ENCODE data around the gene POU2F2.

DNA sequence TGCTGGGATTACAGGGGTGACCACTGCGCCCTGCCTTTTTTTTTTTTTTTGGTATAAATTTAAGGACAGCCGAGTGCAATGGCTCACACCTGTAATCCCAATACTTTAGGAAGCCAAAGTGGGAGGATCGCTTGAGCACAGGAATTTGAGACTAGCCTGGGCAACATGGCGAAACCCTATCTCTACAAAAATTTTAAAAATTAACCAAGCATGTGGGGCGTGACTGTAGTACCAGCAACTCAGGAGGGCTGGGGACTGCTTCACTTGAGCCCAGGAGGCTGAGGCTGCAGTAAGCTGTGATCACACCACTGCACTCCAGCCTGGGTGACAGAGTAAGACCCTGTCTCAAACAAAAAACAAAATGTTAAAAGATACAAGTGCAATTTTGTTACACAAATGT lies 34.8 kb downstream of the POU2F2 start:
- TF ChIP-seq TAF1 (IDR thresholded peaks at IDR 0.05; ENCODE audit: borderline replicate concordance, low read depth, low read length) (no peak), ZNF207 (IDR thresholded peaks at IDR 0.05; ENCODE audit: borderline replicate concordance) (no peak), KDM1A (IDR thresholded peaks at IDR 0.05; ENCODE audit: borderline replicate concordance) (no peak), POU2F2 (IDR thresholded peaks at IDR 0.05; ENCODE audit: borderline replicate concordance, low read depth, low read length) (no peak), ETV6 (conservative IDR thresholded peaks at IDR 0.05 in 1 of 2, IDR thresholded peaks at IDR 0.05 in 1 of 2; ENCODE audit: borderline replicate concordance in 1 of 2, low read depth in 1 of 2) (no peak), PAX5 (IDR thresholded peaks at IDR 0.05; ENCODE audit: borderline replicate concordance, low read depth, low read length) (no peak), NRF1 (conservative IDR thresholded peaks at IDR 0.05; ENCODE audit: low read depth, low read length) (no peak), EZH2 (IDR thresholded peaks at IDR 0.05; ENCODE audit: borderline replicate concordance, control insufficient read depth, low read depth, low read length) (no peak), RUNX3 (IDR thresholded peaks at IDR 0.05; ENCODE audit: low read length) (no peak), ZSCAN29 (IDR thresholded peaks at IDR 0.05) (no peak)
- TF ChIP-seq, protein P1, sequence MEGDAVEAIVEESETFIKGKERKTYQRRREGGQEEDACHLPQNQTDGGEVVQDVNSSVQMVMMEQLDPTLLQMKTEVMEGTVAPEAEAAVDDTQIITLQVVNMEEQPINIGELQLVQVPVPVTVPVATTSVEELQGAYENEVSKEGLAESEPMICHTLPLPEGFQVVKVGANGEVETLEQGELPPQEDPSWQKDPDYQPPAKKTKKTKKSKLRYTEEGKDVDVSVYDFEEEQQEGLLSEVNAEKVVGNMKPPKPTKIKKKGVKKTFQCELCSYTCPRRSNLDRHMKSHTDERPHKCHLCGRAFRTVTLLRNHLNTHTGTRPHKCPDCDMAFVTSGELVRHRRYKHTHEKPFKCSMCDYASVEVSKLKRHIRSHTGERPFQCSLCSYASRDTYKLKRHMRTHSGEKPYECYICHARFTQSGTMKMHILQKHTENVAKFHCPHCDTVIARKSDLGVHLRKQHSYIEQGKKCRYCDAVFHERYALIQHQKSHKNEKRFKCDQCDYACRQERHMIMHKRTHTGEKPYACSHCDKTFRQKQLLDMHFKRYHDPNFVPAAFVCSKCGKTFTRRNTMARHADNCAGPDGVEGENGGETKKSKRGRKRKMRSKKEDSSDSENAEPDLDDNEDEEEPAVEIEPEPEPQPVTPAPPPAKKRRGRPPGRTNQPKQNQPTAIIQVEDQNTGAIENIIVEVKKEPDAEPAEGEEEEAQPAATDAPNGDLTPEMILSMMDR (IDR thresholded peaks at IDR 0.05 in 2 of 3, conservative IDR thresholded peaks at IDR 0.05 in 1 of 3; ENCODE audit: control insufficient read depth in 2 of 3, extremely low read depth in 1 of 3, insufficient read depth in 1 of 3, low read depth in 3 of 3, low read length in 3 of 3) = no peak
- TF ChIP-seq, protein P2, sequence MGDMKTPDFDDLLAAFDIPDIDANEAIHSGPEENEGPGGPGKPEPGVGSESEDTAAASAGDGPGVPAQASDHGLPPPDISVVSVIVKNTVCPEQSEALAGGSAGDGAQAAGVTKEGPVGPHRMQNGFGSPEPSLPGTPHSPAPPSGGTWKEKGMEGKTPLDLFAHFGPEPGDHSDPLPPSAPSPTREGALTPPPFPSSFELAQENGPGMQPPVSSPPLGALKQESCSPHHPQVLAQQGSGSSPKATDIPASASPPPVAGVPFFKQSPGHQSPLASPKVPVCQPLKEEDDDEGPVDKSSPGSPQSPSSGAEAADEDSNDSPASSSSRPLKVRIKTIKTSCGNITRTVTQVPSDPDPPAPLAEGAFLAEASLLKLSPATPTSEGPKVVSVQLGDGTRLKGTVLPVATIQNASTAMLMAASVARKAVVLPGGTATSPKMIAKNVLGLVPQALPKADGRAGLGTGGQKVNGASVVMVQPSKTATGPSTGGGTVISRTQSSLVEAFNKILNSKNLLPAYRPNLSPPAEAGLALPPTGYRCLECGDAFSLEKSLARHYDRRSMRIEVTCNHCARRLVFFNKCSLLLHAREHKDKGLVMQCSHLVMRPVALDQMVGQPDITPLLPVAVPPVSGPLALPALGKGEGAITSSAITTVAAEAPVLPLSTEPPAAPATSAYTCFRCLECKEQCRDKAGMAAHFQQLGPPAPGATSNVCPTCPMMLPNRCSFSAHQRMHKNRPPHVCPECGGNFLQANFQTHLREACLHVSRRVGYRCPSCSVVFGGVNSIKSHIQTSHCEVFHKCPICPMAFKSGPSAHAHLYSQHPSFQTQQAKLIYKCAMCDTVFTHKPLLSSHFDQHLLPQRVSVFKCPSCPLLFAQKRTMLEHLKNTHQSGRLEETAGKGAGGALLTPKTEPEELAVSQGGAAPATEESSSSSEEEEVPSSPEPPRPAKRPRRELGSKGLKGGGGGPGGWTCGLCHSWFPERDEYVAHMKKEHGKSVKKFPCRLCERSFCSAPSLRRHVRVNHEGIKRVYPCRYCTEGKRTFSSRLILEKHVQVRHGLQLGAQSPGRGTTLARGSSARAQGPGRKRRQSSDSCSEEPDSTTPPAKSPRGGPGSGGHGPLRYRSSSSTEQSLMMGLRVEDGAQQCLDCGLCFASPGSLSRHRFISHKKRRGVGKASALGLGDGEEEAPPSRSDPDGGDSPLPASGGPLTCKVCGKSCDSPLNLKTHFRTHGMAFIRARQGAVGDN (IDR thresholded peaks at IDR 0.05) = no peak
- TF ChIP-seq, protein P3, sequence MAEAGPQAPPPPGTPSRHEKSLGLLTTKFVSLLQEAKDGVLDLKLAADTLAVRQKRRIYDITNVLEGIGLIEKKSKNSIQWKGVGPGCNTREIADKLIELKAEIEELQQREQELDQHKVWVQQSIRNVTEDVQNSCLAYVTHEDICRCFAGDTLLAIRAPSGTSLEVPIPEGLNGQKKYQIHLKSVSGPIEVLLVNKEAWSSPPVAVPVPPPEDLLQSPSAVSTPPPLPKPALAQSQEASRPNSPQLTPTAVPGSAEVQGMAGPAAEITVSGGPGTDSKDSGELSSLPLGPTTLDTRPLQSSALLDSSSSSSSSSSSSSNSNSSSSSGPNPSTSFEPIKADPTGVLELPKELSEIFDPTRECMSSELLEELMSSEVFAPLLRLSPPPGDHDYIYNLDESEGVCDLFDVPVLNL (IDR thresholded peaks at IDR 0.05; ENCODE audit: low read depth, low read length) = no peak

Measured in GM12878 (cell line).